ENCODE measurements around the gene CFAP74.

The CFAP74 gene

GRCh38 chr1:2039251-2039650 is 35.7 kb upstream of the CFAP74 start:
- Histone ChIP-seq H3K27ac (no peak overlapping the region), H3K4me3 (no peak overlapping the region)
- no peak for DNase-seq (ENCODE audit: low spot score)
- no peak for TF ChIP-seq CTCF (IDR thresholded peaks at IDR 0.05)

GRCh38 chr1:2038229-2038628 is 34.6 kb upstream of the CFAP74 start:
- H3K4me3 ChIP-seq, result no peak overlapping the region
- TF ChIP-seq CTCF (IDR thresholded peaks at IDR 0.05), result no peak
- DNase-seq (ENCODE audit: low spot score), result no peak
- no peak overlapping the region for H3K27ac ChIP-seq

- no peak for TF ChIP-seq CTCF (IDR thresholded peaks at IDR 0.05)
- DNase-seq (ENCODE audit: low spot score), result no peak
- no peak overlapping the region for H3K4me3 ChIP-seq
- no peak overlapping the region for H3K27ac ChIP-seq
These were observed 33.9 kb upstream of the CFAP74 start for GRCh38 chr1:2037314-2037979.

GRCh38 chr1:2036287-2036686 is 32.7 kb upstream of the CFAP74 start:
- no peak overlapping the region for H3K27ac ChIP-seq
- TF ChIP-seq CTCF (IDR thresholded peaks at IDR 0.05), result no peak
- no peak overlapping the region for H3K4me3 ChIP-seq

GRCh38 chr1:2033165-2033564 is 29.6 kb upstream of the CFAP74 start:
- Histone ChIP-seq H3K4me3 (no peak overlapping the region), H3K27ac (no peak overlapping the region)
- DNase-seq (ENCODE audit: low spot score), result no peak
- no peak for TF ChIP-seq CTCF (IDR thresholded peaks at IDR 0.05)

More at GRCh38 chr1:2036287-2036686, 32.7 kb upstream of the CFAP74 start:
- no peak for DNase-seq (ENCODE audit: low spot score)

- Histone ChIP-seq H3K4me3 (no peak overlapping the region), H3K27ac (no peak overlapping the region)
- no peak for TF ChIP-seq CTCF (IDR thresholded peaks at IDR 0.05)
- DNase-seq (ENCODE audit: low spot score), result no peak
These were observed 29.2 kb upstream of the CFAP74 start for GRCh38 chr1:2032737-2033136.

All from coronary artery (tissue), 2 donors.